GM19467 (cell line): ENCODE measurements around the gene ACTN3.
"Not testable (repeated sequence)": the region's sequence is repeated elsewhere in the genome, so short reads cannot be mapped to it uniquely, and the experiment has no call there.

Experiments used
- ATAC-seq: cut with Tn5 transposase; IDR thresholded peaks from one replicate; pipeline ENCODE4 v1.9.1; 2021; ENCODE audit warnings: mild to moderate bottlenecking, moderate library complexity; ENCODE audit not compliant: unreplicated experiment

The ACTN3 gene

GRCh38 chr11:66592457-66593302 is 46.0 kb downstream of the ACTN3 start, which contains the start of the genes CCDC87 and CCS:
CCDC87 (minus strand) TSS chr11:66593063; CDS start chr11:66593015, 48 bp downstream.
CCS (plus strand) TSS chr11:66593185; CDS start chr11:66593262, 77 bp downstream.
- ATAC-seq, result peak; percentile 85

- ATAC-seq, result peak; percentile 23
These were observed 46.6 kb downstream of the ACTN3 start for GRCh38 chr11:66593303-66593635.

- ATAC-seq, result no peak
These were observed 46.9 kb downstream of the ACTN3 start for GRCh38 chr11:66593650-66594049.

DNA sequence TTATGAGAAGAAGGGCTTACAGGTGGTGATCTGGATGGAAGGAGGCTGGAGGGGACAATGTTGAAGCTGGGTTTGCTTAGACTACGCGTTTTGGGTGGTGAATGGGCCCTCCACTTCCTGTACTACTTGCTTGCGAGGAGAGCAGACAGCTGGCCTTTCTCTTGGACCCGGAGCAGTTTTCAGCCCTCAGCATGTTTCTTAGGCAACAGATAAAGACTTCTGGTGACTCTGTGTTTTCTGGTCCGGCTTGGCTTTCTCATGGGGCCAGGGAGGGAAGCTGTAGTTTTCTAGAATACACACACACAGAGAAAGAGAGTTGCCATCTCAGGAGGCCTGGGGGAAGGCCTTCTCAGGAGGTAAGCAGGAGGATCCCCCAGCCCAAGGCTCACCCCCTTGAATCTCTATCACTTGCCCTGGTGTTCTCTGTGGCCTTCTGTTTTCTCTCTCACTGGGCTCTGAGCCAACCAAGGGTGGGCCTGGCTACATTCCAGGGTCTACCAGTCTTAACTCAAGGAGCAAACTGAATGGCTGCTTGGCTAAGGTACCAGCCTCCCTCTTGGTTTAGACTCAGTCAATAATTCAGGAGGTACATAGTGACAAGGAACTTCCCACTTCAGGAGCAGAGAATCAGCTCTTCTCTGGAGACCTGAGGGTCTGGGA is 48.7 kb downstream of the ACTN3 start:
- no peak for ATAC-seq

GRCh38 chr11:66598993-66599392 is 52.3 kb downstream of the ACTN3 start:
- ATAC-seq, result no peak

GRCh38 chr11:66600219-66600618 is 53.5 kb downstream of the ACTN3 start:
- ATAC-seq, result no peak

GRCh38 chr11:66600631-66601233 is 54.0 kb downstream of the ACTN3 start:
- ATAC-seq, result no peak

GRCh38 chr11:66603072-66603471 is 56.4 kb downstream of the ACTN3 start:
- no peak for ATAC-seq

DNA sequence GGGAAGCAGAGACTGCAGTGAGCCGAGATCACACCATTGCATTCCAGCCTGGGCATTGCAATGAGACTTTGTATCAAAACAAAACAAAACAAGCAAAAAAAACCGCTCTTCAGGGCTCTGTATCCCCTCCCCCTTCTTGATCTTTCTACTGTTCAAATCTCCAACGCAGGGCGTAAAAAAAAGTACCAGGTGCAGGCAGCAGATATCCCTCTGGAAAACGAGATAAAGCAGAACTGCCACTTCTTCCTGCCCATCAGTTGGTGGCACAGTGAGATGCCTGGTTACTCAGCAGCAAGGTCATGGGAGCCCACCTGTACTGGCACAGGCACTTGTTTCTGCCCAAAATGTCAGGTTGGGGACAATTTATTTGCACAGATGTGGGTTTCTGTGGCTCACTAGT is 57.5 kb downstream of the ACTN3 start:
- no peak for ATAC-seq

DNA sequence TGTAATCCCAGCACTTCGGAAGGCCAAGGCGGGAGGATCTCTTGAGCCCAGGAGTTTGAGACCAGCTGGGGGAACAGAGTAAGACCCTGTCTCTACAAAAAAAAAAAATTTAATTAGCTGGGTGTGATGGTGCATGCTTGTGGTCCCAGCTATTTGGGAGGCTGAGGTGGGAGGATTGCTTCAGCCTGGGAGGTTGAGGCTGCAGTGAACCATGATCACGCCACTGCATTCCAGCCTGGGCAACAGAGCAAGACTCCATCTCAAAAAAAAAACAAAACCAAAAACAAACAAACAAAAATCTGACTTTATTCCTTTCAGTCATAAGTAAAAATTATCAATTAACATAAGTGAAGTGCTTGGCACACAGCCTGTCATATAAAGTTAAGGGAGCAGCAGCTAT is 59.9 kb downstream of the ACTN3 start:
- ATAC-seq, result not testable (repeated sequence)

- no peak for ATAC-seq
These were observed 60.6 kb downstream of the ACTN3 start for GRCh38 chr11:66607126-66607834.

- ATAC-seq, result no peak
These were observed 63.3 kb downstream of the ACTN3 start for GRCh38 chr11:66609721-66610617.

- ATAC-seq, result no peak
These were observed 65.8 kb downstream of the ACTN3 start for GRCh38 chr11:66612458-66612857.
